Mammary epithelial cell (primary cell): ENCODE data around the gene HBM.

Experiments
- CTCF ChIP-seq, 2 donors: IDR thresholded peaks in 1 of 2; conservative IDR thresholded peaks in 1 of 2; 2 replicates each; pipeline ENCODE4 v1.5.1; 2011 to 2012; ENCODE audit warnings: inconsistent platforms in 2 of 2, low read length in 2 of 2, mild to moderate bottlenecking in 2 of 2, control low read depth in 1 of 2, low read depth in 1 of 2; ENCODE audit not compliant: insufficient read depth in 1 of 2; ENCODE audit errors: extremely low read depth in 1 of 2
- EZH2 ChIP-seq: IDR thresholded peaks from 2 replicates; pipeline ENCODE4 v1.6.1; 2012; ENCODE audit warnings: low read length, inconsistent platforms, borderline replicate concordance

GRCh38 chr16:193441-193840 is 27.7 kb downstream of the HBM start:
- TF ChIP-seq CTCF (conservative IDR thresholded peaks at IDR 0.05 in 1 of 2, IDR thresholded peaks at IDR 0.05 in 1 of 2; ENCODE audit: extremely low read depth in 1 of 2, insufficient read depth in 1 of 2, low read depth in 1 of 2, low read length in 2 of 2) (no peak), EZH2 (no peak)
